HFFc6 (cell line): ENCODE measurements around the gene SMIM35. TPM values are rescaled to one million over a fixed set of nuclear protein-coding genes. Genes with fewer than 3 reads are reported as not detected.

Experiments
- DNase-seq: peaks from one replicate; pipeline ENCODE4 v3.0.0-alpha.2; 2018
- H3K27ac Mint-ChIP-seq: 2 replicates; pipeline ENCODE4 v1.8.0; 2020; ENCODE audit warnings: mild to moderate bottlenecking, mixed read lengths
- H3K27me3 Mint-ChIP-seq: 2 replicates; pipeline ENCODE4 v1.8.0; 2021; ENCODE audit warnings: mild to moderate bottlenecking, moderate library complexity, mixed read lengths; ENCODE audit not compliant: insufficient read depth
- H3K36me3 Mint-ChIP-seq: 2 replicates; pipeline ENCODE4 v1.8.0; 2021; ENCODE audit warnings: low read depth, mixed read lengths
- H3K4me1 Mint-ChIP-seq: 2 replicates; pipeline ENCODE4 v1.8.0; 2020; ENCODE audit warnings: low read depth, mixed read lengths
- H3K4me3 Mint-ChIP-seq: 2 replicates; pipeline ENCODE4 v1.8.0; 2020; ENCODE audit warnings: mild to moderate bottlenecking, moderate library complexity, mixed read lengths
- H3K9me3 Mint-ChIP-seq: 2 replicates; pipeline ENCODE4 v1.8.0; 2020; ENCODE audit warnings: mild to moderate bottlenecking, mixed read lengths
- total RNA-seq, 6 experiments: library from RNA; stranded (reverse); fragmentation: NEBNext Ultra II Directional; extraction: Animal tissue kit (Norgen Biotek cat#: 25700); gene quantifications; 2 replicates in 1 of 6; 3 replicates in 5 of 6; pipeline ENCODE4 v1.2.3, GENCODE V29; 2021
- TF ChIP-seq, protein P1 (sequence below): fragments of 200-600 bp; sonication (generic); IDR thresholded peaks from 2 replicates; pipeline ENCODE4 v1.5.0; 2021; ENCODE audit warnings: antibody characterized with exemption, mild to moderate bottlenecking

SMIM35 gene
- total RNA-seq, 6 experiments from 2014 or later: not detected

GRCh38 chr11:118033443-118033842 lies 53.3 kb downstream of the SMIM35 start:
- Mint-ChIP-seq H3K4me1 (no peaks in the 10 kb centered on the region), H3K9me3 (no peaks in the 10 kb centered on the region), H3K27ac (no peak overlapping the region), H3K27me3 (peaks cover 39% of the 10 kb centered on the region), H3K4me3 (no peak overlapping the region), H3K36me3 (no peaks in the 10 kb centered on the region)
- TF ChIP-seq, protein P1, sequence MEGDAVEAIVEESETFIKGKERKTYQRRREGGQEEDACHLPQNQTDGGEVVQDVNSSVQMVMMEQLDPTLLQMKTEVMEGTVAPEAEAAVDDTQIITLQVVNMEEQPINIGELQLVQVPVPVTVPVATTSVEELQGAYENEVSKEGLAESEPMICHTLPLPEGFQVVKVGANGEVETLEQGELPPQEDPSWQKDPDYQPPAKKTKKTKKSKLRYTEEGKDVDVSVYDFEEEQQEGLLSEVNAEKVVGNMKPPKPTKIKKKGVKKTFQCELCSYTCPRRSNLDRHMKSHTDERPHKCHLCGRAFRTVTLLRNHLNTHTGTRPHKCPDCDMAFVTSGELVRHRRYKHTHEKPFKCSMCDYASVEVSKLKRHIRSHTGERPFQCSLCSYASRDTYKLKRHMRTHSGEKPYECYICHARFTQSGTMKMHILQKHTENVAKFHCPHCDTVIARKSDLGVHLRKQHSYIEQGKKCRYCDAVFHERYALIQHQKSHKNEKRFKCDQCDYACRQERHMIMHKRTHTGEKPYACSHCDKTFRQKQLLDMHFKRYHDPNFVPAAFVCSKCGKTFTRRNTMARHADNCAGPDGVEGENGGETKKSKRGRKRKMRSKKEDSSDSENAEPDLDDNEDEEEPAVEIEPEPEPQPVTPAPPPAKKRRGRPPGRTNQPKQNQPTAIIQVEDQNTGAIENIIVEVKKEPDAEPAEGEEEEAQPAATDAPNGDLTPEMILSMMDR: no peak
- DNase-seq: no peak

- H3K36me3 Mint-ChIP-seq: no peaks in the 10 kb centered on the region
- peaks cover 34% of the 10 kb centered on the region for H3K27me3 Mint-ChIP-seq
Measured at GRCh38 chr11:118028626-118029025, 58.1 kb downstream of the SMIM35 start.

GRCh38 chr11:118027694-118028093 lies 59.1 kb downstream of the SMIM35 start:
- Mint-ChIP-seq H3K36me3 (no peaks in the 10 kb centered on the region), H3K4me3 (no peak overlapping the region), H3K27me3 (peaks cover 30% of the 10 kb centered on the region), H3K27ac (no peak overlapping the region), H3K4me1 (no peaks in the 10 kb centered on the region), H3K9me3 (no peaks in the 10 kb centered on the region)
- DNase-seq: no peak
- TF ChIP-seq, protein P1: no peak

More at GRCh38 chr11:118028626-118029025, 58.1 kb downstream of the SMIM35 start:
- H3K9me3 Mint-ChIP-seq: no peaks in the 10 kb centered on the region
- DNase-seq: no peak
- TF ChIP-seq, protein P1: no peak
- no peaks in the 10 kb centered on the region for H3K4me1 Mint-ChIP-seq
- no peak overlapping the region for H3K27ac Mint-ChIP-seq
- no peak overlapping the region for H3K4me3 Mint-ChIP-seq

DNA sequence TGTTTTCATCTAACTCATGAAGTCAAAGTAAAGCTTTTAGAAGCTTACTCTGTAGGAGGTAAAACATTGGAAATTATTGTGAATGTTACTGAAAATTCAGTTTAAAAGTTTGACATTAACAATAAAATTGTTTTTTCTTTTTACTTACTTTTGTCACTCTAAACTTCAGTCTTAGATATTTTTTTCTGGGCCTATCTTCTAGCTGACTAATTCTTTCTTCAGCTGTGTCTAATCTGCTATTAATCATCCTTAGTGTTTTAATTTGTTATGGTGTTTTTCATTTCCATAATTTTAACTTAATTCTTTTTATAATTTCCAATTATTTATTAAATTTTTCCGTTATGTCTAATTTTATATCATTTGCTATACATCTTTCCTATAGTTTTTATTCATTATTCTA lies 65.6 kb downstream of the SMIM35 start:
- Mint-ChIP-seq H3K4me3 (no peak overlapping the region), H3K9me3 (peaks cover 7% of the 10 kb centered on the region), H3K36me3 (no peaks in the 10 kb centered on the region), H3K27me3 (peaks cover 19% of the 10 kb centered on the region), H3K4me1 (no peaks in the 10 kb centered on the region), H3K27ac (no peak overlapping the region)
- no peak for DNase-seq
- TF ChIP-seq, protein P1: no peak

DNA sequence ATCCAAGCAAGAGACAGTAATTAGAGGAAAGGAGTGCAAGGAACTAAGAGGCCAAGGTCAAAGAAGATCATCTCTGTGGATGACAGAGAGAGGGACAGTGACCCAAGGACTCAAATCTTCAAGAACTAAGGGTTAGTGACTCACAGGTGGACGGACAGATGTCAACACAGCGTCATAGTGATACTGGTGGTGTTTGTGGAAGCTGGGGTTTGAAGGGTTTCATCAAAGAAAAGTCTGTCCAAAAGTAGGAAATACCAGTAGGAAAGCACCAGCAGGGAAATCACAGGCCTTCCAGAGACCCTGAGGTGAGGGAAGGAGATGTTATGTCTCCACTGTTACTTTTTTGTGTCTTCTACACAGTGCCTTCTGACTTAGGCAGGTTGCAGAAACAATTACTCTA lies 68.4 kb downstream of the SMIM35 start:
- peaks cover 28% of the 10 kb centered on the region for H3K27me3 Mint-ChIP-seq

More for the DNA sequence above, 68.4 kb downstream of the SMIM35 start:
- H3K9me3 Mint-ChIP-seq: peaks cover 7% of the 10 kb centered on the region
- no peak overlapping the region for H3K4me3 Mint-ChIP-seq
- no peak for DNase-seq
- H3K27ac Mint-ChIP-seq: no peak overlapping the region
- H3K4me1 Mint-ChIP-seq: no peaks in the 10 kb centered on the region
- TF ChIP-seq, protein P1: no peak
- no peaks in the 10 kb centered on the region for H3K36me3 Mint-ChIP-seq
